GM23338 (cell line): ENCODE data around the gene SPATA1. TPM values are rescaled to one million over a fixed set of nuclear protein-coding genes. Genes with fewer than 3 reads are reported as not detected.

Source experiments
- ATAC-seq: fragments of 200-7000 bp; cut with Tn5 transposase; 3 replicates; pipeline ENCODE4 v1.9.1; 2020
- DNase-seq: peaks from one replicate; pipeline ENCODE4 v3.0.0-alpha.2; 2015; ENCODE audit warnings: low spot score
- H2AFZ ChIP-seq: fragments of 200-600 bp; sonication (generic); 2 replicates; pipeline ENCODE4 v1.8.0; 2016; ENCODE audit warnings: antibody characterized with exemption, mild to moderate bottlenecking, moderate library complexity
- H3F3A ChIP-seq: fragments of 200-600 bp; sonication (generic); replicated peaks from 2 replicates; pipeline ENCODE4 v1.8.0; 2017; ENCODE audit warnings: antibody characterized with exemption, mixed run types, low read depth
- H3K27ac ChIP-seq: fragments of 200-600 bp; sonication (generic); 2 replicates; pipeline ENCODE4 v1.6.1; 2016; ENCODE audit warnings: low read depth
- H3K27me3 ChIP-seq: fragments of 200-600 bp; sonication (generic); 2 replicates; pipeline ENCODE4 v1.8.0; 2016; ENCODE audit warnings: mild to moderate bottlenecking, mixed run types, moderate library complexity; ENCODE audit not compliant: insufficient read depth
- H3K36me3 ChIP-seq: fragments of 200-600 bp; sonication (generic); 2 replicates; pipeline ENCODE4 v1.8.0; 2016; ENCODE audit warnings: mild to moderate bottlenecking; ENCODE audit not compliant: insufficient read depth
- H3K4me1 ChIP-seq: fragments of 200-600 bp; sonication (generic); 2 replicates; pipeline ENCODE4 v1.8.0; 2016; ENCODE audit warnings: mild to moderate bottlenecking, moderate library complexity; ENCODE audit not compliant: insufficient read depth
- H3K4me2 ChIP-seq: fragments of 200-600 bp; sonication (generic); 2 replicates; pipeline ENCODE4 v1.7.1; 2017; ENCODE audit warnings: mixed run types
- H3K4me3 ChIP-seq: fragments of 200-600 bp; sonication (generic); 2 replicates; pipeline ENCODE4 v1.6.1; 2016; ENCODE audit warnings: mixed run types
- H3K79me2 ChIP-seq: fragments of 200-600 bp; sonication (generic); replicated peaks from 2 replicates; pipeline ENCODE4 v1.8.0; 2017; ENCODE audit warnings: mild to moderate bottlenecking; ENCODE audit not compliant: insufficient read depth
- H3K9me2 ChIP-seq: fragments of 200-600 bp; sonication (generic); 2 replicates; pipeline ENCODE4 v1.8.0; 2017; ENCODE audit not compliant: insufficient read depth
- H4K20me1 ChIP-seq: fragments of 200-600 bp; sonication (generic); replicated peaks from 2 replicates; pipeline ENCODE4 v1.8.0; 2017; ENCODE audit warnings: mild to moderate bottlenecking; ENCODE audit not compliant: insufficient read depth
- H3K27ac Mint-ChIP-seq: 2 replicates; pipeline ENCODE4 v1.8.0; 2020; ENCODE audit warnings: inconsistent platforms, mild to moderate bottlenecking, moderate library complexity, mixed read lengths
- H3K27me3 Mint-ChIP-seq: 3 replicates; pipeline ENCODE4 v1.8.0; 2022; ENCODE audit warnings: low read depth, mild to moderate bottlenecking, moderate library complexity, mixed read lengths, inconsistent platforms; ENCODE audit not compliant: insufficient read depth, poor library complexity
- H3K36me3 Mint-ChIP-seq: 3 replicates; pipeline ENCODE4 v1.8.0; 2021; ENCODE audit warnings: low read depth, mild to moderate bottlenecking, inconsistent platforms, moderate library complexity, mixed read lengths
- H3K4me1 Mint-ChIP-seq: 3 replicates; pipeline ENCODE4 v1.8.0; 2020; ENCODE audit warnings: mild to moderate bottlenecking, inconsistent platforms, mixed read lengths
- H3K4me3 Mint-ChIP-seq: 3 replicates; pipeline ENCODE4 v1.8.0; 2021; ENCODE audit warnings: moderate library complexity, mild to moderate bottlenecking, inconsistent platforms, mixed read lengths
- H3K9me3 Mint-ChIP-seq: 3 replicates; pipeline ENCODE4 v1.8.0; 2020; ENCODE audit warnings: moderate library complexity, mild to moderate bottlenecking, inconsistent platforms, mixed read lengths
- CREB1 ChIP-seq: fragments of 250-450 bp; sonication (Bioruptor Pico); IDR thresholded peaks from 2 replicates; pipeline ENCODE4 v1.5.0; 2020; ENCODE audit warnings: low read depth, mild to moderate bottlenecking, moderate library complexity
- CTCF ChIP-seq, 2 experiments: fragments of 200-600 bp in 1 of 2; sonication (generic) in 1 of 2; conservative IDR thresholded peaks; 2 replicates each; pipeline versions ENCODE4 v1.5.1 to v1.6.1; 2016 to 2017; ENCODE audit warnings: antibody characterized with exemption in 2 of 2, low read depth in 2 of 2, mild to moderate bottlenecking in 2 of 2, moderate library complexity in 1 of 2
- ETS1 ChIP-seq: IDR thresholded peaks from 2 replicates; pipeline ENCODE4 v1.6.1; 2016; ENCODE audit warnings: antibody characterized with exemption
- EZH2 ChIP-seq: fragments of 200-600 bp; sonication (generic); IDR thresholded peaks from one replicate; pipeline ENCODE4 v1.8.0; 2017; ENCODE audit warnings: antibody characterized with exemption, mild to moderate bottlenecking, low read depth; ENCODE audit not compliant: unreplicated experiment
- EZH2phosphoT487 ChIP-seq: fragments of 200-600 bp; sonication (generic); IDR thresholded peaks from one replicate; pipeline ENCODE4 v1.8.1; 2018; ENCODE audit warnings: antibody characterized with exemption; ENCODE audit not compliant: unreplicated experiment
- JUNB ChIP-seq: IDR thresholded peaks from one replicate; pipeline ENCODE4 v1.6.1; 2016; ENCODE audit warnings: antibody characterized with exemption; ENCODE audit not compliant: unreplicated experiment
- NANOG ChIP-seq: IDR thresholded peaks from 2 replicates; pipeline ENCODE4 v1.6.1; 2016; ENCODE audit warnings: antibody characterized with exemption, borderline replicate concordance
- POLR2AphosphoS5 ChIP-seq: IDR thresholded peaks from 2 replicates; pipeline ENCODE4 v1.6.1; 2016; ENCODE audit warnings: antibody characterized with exemption, low read depth
- STAT1 ChIP-seq: IDR thresholded peaks from one replicate; pipeline ENCODE4 v1.6.1; 2016; ENCODE audit warnings: antibody characterized with exemption; ENCODE audit not compliant: unreplicated experiment
- ZNF114 ChIP-seq: fragments of 250-450 bp; sonication (Bioruptor Pico); IDR thresholded peaks from 2 replicates; pipeline ENCODE4 v1.5.0; 2020; ENCODE audit warnings: mild to moderate bottlenecking, moderate library complexity
- ZNF331 ChIP-seq: fragments of 250-450 bp; sonication (Bioruptor Pico); IDR thresholded peaks from 2 replicates; pipeline ENCODE4 v1.5.0; 2020; ENCODE audit warnings: low read depth, mild to moderate bottlenecking, moderate library complexity
- polyA plus RNA-seq: library from polyadenylated mRNA; unstranded; fragments of >200 nt; fragmentation: Nextera tagmentation; extraction: Ambion mirVana; gene quantifications from 2 replicates; pipeline ENCODE4 v1.2.1, GENCODE V29; 2016
- total RNA-seq: library from RNA; depleted of rRNA; stranded (reverse); fragments of >200 nt; shearing (Covaris generic); gene quantifications from 2 replicates; pipeline ENCODE4 v1.2.3, GENCODE V29; 2014
- TF ChIP-seq, protein P1 (sequence below): IDR thresholded peaks from one replicate; pipeline ENCODE4 v1.6.1; 2018; ENCODE audit warnings: antibody characterized with exemption; ENCODE audit not compliant: unreplicated experiment
- TF ChIP-seq, protein P2 (sequence below): fragments of 250-450 bp; sonication (Bioruptor Pico); IDR thresholded peaks from 2 replicates; pipeline ENCODE4 v1.5.0; 2020; ENCODE audit warnings: mild to moderate bottlenecking, moderate library complexity

The SPATA1 gene
- total and polyA plus RNA-seq, 2 experiments from 2014 or later = 3.3 TPM; not detected in 1

DNA sequence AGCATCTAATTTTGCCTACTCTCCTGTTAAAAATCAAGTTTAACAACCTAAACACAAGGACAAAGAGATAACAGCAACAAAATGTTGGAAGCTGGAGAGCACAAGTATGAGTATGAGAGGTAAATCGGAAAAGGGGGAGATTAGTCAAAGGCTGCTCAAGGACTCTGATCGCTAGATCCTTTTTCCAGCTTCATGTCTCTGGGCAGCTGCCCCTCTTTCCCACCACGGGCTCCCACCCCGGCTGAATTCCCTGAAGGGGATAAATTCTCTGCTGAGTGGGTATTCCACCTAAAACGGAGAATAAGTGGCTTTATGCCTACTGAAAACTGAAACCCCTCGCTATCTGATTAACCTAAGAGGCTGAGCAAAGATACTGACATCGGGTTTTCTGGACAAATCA, 68.8 kb downstream of the SPATA1 start:
- H3K4me2 ChIP-seq = peak overlapping the region; percentile 72

More for the DNA sequence above, 68.8 kb downstream of the SPATA1 start:
- Histone ChIP-seq H3K4me1 (peaks cover 24% of the 10 kb centered on the region), H4K20me1 (no peaks in the 10 kb centered on the region), H3K27me3 (no peaks in the 10 kb centered on the region), H3K9me2 (peaks cover 6% of the 10 kb centered on the region; the same call in 1 of the 2 replicates), H3K4me3 (peak overlapping the region; percentile 62), H2AFZ (peak overlapping the region; percentile 58), H3K27ac (no peak overlapping the region), H3K36me3 (no peaks in the 10 kb centered on the region), H3F3A (0 out of 2 replicates have a peak, but pooled peaks cover 6% of the 10 kb centered on the region), H3K79me2 (no peaks in the 10 kb centered on the region)
- DNase-seq (no peak), ATAC-seq (no peak)
- TF ChIP-seq POLR2AphosphoS5 (no peak), JUNB (no peak), CREB1 (CRISPR knock-in tag) (no peak), ZNF114 (CRISPR knock-in tag) (no peak), CTCF (conservative IDR thresholded peaks at IDR 0.05; ENCODE audit: low read depth in 2 of 2) (no peak), NANOG (no peak), STAT1 (no peak), EZH2 (no peak), ZNF331 (CRISPR knock-in tag) (no peak), EZH2phosphoT487 (no peak), ETS1 (no peak)
- TF ChIP-seq, protein P1, sequence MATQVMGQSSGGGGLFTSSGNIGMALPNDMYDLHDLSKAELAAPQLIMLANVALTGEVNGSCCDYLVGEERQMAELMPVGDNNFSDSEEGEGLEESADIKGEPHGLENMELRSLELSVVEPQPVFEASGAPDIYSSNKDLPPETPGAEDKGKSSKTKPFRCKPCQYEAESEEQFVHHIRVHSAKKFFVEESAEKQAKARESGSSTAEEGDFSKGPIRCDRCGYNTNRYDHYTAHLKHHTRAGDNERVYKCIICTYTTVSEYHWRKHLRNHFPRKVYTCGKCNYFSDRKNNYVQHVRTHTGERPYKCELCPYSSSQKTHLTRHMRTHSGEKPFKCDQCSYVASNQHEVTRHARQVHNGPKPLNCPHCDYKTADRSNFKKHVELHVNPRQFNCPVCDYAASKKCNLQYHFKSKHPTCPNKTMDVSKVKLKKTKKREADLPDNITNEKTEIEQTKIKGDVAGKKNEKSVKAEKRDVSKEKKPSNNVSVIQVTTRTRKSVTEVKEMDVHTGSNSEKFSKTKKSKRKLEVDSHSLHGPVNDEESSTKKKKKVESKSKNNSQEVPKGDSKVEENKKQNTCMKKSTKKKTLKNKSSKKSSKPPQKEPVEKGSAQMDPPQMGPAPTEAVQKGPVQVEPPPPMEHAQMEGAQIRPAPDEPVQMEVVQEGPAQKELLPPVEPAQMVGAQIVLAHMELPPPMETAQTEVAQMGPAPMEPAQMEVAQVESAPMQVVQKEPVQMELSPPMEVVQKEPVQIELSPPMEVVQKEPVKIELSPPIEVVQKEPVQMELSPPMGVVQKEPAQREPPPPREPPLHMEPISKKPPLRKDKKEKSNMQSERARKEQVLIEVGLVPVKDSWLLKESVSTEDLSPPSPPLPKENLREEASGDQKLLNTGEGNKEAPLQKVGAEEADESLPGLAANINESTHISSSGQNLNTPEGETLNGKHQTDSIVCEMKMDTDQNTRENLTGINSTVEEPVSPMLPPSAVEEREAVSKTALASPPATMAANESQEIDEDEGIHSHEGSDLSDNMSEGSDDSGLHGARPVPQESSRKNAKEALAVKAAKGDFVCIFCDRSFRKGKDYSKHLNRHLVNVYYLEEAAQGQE = no peak
- TF ChIP-seq, protein P2, sequence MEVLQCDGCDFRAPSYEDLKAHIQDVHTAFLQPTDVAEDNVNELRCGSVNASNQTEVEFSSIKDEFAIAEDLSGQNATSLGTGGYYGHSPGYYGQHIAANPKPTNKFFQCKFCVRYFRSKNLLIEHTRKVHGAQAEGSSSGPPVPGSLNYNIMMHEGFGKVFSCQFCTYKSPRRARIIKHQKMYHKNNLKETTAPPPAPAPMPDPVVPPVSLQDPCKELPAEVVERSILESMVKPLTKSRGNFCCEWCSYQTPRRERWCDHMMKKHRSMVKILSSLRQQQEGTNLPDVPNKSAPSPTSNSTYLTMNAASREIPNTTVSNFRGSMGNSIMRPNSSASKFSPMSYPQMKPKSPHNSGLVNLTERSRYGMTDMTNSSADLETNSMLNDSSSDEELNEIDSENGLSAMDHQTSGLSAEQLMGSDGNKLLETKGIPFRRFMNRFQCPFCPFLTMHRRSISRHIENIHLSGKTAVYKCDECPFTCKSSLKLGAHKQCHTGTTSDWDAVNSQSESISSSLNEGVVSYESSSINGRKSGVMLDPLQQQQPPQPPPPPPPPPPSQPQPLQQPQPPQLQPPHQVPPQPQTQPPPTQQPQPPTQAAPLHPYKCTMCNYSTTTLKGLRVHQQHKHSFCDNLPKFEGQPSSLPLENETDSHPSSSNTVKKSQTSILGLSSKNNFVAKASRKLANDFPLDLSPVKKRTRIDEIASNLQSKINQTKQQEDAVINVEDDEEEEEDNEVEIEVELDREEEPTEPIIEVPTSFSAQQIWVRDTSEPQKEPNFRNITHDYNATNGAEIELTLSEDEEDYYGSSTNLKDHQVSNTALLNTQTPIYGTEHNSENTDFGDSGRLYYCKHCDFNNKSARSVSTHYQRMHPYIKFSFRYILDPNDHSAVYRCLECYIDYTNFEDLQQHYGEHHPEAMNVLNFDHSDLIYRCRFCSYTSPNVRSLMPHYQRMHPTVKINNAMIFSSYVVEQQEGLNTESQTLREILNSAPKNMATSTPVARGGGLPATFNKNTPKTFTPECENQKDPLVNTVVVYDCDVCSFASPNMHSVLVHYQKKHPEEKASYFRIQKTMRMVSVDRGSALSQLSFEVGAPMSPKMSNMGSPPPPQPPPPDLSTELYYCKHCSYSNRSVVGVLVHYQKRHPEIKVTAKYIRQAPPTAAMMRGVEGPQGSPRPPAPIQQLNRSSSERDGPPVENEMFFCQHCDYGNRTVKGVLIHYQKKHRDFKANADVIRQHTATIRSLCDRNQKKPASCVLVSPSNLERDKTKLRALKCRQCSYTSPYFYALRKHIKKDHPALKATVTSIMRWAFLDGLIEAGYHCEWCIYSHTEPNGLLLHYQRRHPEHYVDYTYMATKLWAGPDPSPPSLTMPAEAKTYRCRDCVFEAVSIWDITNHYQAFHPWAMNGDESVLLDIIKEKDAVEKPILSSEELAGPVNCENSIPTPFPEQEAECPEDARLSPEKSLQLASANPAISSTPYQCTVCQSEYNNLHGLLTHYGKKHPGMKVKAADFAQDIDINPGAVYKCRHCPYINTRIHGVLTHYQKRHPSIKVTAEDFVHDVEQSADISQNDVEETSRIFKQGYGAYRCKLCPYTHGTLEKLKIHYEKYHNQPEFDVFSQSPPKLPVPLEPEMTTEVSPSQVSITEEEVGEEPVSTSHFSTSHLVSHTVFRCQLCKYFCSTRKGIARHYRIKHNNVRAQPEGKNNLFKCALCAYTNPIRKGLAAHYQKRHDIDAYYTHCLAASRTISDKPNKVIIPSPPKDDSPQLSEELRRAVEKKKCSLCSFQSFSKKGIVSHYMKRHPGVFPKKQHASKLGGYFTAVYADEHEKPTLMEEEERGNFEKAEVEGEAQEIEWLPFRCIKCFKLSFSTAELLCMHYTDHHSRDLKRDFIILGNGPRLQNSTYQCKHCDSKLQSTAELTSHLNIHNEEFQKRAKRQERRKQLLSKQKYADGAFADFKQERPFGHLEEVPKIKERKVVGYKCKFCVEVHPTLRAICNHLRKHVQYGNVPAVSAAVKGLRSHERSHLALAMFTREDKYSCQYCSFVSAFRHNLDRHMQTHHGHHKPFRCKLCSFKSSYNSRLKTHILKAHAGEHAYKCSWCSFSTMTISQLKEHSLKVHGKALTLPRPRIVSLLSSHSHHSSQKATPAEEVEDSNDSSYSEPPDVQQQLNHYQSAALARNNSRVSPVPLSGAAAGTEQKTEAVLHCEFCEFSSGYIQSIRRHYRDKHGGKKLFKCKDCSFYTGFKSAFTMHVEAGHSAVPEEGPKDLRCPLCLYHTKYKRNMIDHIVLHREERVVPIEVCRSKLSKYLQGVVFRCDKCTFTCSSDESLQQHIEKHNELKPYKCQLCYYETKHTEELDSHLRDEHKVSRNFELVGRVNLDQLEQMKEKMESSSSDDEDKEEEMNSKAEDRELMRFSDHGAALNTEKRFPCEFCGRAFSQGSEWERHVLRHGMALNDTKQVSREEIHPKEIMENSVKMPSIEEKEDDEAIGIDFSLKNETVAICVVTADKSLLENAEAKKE (CRISPR knock-in tag) = no peak
- Mint-ChIP-seq H3K4me1 (peaks cover 37% of the 10 kb centered on the region), H3K27me3 (peaks cover 9% of the 10 kb centered on the region), H3K4me3 (peak overlapping the region; percentile 82), H3K36me3 (no peaks in the 10 kb centered on the region; the same call in 2 of the 3 replicates), H3K27ac (no peak overlapping the region), H3K9me3 (no peaks in the 10 kb centered on the region)
